GM06990 (cell line): ENCODE measurements around the gene MED16.
A peak's percentile ranks its signal among the peaks of the same experiment; 100 is the strongest.

ENCODE experiments used
- DNase-seq: peaks from one replicate; pipeline ENCODE4 v3.0.0-alpha.2; 2011; ENCODE audit not compliant: insufficient read length; ENCODE audit errors: extremely low read depth
- H3K27me3 ChIP-seq: replicated peaks from 2 replicates; pipeline ENCODE4 v1.6.0; 2011; ENCODE audit warnings: low read length; ENCODE audit not compliant: control insufficient read depth, insufficient read depth
- H3K36me3 ChIP-seq: 2 replicates; pipeline ENCODE4 v1.5.1; 2011; ENCODE audit warnings: low read length; ENCODE audit not compliant: control insufficient read depth, insufficient read depth
- H3K4me3 ChIP-seq: replicated peaks from 2 replicates; pipeline ENCODE4 v1.5.1; 2011; ENCODE audit warnings: low read depth, mild to moderate bottlenecking, control low read depth, low read length
- TF ChIP-seq, protein P1 (sequence below): IDR thresholded peaks from 2 replicates; pipeline ENCODE4 v1.5.1; 2011; ENCODE audit warnings: low read length, control low read depth, mild to moderate bottlenecking, inconsistent platforms; ENCODE audit not compliant: insufficient read depth, poor library complexity, severe bottlenecking

The MED16 gene

GRCh38 chr19:862581-863314 lies 30.2 kb downstream of the MED16 start:
- Histone ChIP-seq H3K36me3 (peaks cover 3% of the 10 kb centered on the region; the same call in 1 of the 2 replicates), H3K27me3 (no peaks in the 10 kb centered on the region), H3K4me3 (no peak overlapping the region)
- TF ChIP-seq, protein P1, sequence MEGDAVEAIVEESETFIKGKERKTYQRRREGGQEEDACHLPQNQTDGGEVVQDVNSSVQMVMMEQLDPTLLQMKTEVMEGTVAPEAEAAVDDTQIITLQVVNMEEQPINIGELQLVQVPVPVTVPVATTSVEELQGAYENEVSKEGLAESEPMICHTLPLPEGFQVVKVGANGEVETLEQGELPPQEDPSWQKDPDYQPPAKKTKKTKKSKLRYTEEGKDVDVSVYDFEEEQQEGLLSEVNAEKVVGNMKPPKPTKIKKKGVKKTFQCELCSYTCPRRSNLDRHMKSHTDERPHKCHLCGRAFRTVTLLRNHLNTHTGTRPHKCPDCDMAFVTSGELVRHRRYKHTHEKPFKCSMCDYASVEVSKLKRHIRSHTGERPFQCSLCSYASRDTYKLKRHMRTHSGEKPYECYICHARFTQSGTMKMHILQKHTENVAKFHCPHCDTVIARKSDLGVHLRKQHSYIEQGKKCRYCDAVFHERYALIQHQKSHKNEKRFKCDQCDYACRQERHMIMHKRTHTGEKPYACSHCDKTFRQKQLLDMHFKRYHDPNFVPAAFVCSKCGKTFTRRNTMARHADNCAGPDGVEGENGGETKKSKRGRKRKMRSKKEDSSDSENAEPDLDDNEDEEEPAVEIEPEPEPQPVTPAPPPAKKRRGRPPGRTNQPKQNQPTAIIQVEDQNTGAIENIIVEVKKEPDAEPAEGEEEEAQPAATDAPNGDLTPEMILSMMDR, result no peak
- DNase-seq, result peak; percentile 81

DNA sequence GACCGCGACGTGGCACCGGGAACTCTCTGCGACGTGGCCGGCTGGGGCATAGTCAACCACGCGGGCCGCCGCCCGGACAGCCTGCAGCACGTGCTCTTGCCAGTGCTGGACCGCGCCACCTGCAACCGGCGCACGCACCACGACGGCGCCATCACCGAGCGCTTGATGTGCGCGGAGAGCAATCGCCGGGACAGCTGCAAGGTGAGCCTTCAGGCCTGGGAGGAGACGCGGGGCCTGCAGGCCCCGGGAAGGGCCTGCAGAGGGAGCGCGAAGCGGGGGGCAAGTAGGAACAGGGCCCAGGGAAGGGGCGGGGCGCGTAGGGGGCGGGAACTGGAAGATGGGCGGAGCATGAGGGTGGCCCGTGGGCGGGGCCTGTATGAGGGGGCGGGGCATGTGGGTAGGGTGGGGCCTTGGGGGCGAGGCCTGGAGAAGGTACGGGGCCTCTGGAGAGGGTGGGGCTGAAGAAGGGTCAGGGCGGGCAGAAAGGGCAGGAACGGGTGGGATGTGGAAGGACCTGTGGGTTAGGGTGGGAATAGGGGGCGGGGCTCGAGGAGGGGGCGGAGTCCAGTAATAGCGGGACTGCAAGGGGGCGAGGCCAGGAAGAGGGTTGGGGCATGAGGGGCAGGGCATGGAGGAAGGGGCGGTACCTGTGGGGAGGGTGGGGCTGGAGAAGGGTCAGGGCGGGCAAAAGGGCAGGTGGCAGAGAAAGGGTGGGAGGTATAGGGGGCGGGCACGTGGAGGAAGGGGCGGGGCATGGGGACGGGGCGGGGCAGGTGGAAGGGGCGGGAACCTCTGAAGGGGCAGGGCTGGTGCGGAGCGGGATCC lies 31.0 kb downstream of the MED16 start:
- DNase-seq, result peak; percentile 75
- Histone ChIP-seq H3K4me3 (no peak overlapping the region), H3K36me3 (no peaks in the 10 kb centered on the region), H3K27me3 (no peaks in the 10 kb centered on the region)
- TF ChIP-seq, protein P1, result no peak

- no peak overlapping the region for H3K4me3 ChIP-seq
- no peak for DNase-seq
Measured at GRCh38 chr19:861141-861755, 31.7 kb downstream of the MED16 start.

DNA sequence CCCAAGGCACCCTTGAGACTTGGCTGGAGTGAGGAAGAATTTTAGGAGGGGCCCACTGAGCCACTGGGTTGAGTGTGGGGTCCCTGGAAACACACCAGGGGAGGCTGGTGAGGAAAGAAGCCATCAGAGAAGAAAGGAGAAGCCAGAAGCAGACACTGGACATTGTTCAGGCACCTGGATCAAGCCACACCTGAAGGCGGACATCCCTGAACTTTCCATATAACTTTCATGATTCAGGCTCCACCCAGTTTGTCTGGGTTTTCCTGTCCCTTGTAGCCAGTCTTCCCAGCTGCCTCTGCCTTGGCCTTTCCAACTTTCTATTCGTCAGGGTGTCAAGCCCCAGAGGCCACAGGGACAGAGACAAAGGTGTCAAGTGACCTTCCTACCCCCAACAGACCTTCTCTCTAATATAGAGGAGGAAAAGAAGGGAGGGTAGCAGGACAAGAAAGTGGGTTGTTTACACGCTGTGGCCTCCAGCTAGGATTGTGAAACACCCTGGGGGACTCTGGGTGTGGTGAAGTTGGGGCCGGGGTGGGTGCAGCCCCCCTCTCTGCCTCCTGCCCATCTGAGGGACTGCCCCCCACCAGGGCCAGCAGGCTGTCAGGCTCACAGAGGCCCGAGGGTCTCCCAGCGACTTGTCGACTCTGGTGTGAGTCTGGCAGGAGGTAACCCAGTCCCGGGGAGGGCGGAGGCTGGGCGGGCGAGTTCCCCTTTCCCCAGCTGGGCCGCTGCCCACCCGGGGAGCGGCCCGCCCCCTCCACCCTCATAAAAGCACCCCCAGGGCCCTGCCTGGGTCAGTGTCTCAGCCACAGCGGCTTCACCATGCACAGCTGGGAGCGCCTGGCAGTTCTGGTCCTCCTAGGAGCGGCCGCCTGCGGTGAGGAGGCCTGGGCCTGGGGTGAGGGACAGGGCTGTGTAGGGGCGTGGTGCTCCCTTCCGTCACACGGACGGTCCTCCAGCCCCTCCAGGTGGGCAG lies 33.8 kb downstream of the MED16 start, which contains the start of gene CFD:
CFD (plus strand) TSS at position 797 of the 976 bp plus-strand sequence; CDS start at position 823, 26 bp downstream.
- Histone ChIP-seq H3K36me3 (no peaks in the 10 kb centered on the region), H3K27me3 (no peaks in the 10 kb centered on the region), H3K4me3 (no peak within 1 kb of the TSS; the same call in 1 of the 2 replicates)
- no peak for DNase-seq
- TF ChIP-seq, protein P1, result no peak

More at GRCh38 chr19:861141-861755, 31.7 kb downstream of the MED16 start:
- Histone ChIP-seq H3K27me3 (no peaks in the 10 kb centered on the region), H3K36me3 (no peaks in the 10 kb centered on the region)
- TF ChIP-seq, protein P1, result no peak

DNA sequence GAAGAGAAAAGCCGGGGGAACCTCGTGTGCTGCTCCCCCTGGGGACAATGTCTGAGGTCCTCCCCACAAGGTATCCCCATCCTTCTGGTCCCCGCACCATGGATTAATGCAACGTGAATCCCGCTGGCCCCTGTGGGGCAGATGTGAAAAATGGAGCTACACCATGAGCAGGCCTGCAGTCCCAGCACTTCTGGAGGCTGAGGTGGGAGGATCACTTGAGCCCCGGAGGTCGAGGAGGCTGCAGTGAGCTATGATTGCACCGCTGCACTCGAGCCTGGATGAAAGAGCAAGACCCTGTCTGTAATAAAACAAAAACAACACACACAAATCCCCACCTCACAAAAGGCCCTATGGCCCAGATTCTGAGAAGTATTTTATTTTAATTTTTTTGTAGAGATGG lies 34.7 kb downstream of the MED16 start:
- no peak overlapping the region for H3K4me3 ChIP-seq
- no peak for DNase-seq
- TF ChIP-seq, protein P1, result no peak
- H3K36me3 ChIP-seq, result no peaks in the 10 kb centered on the region
- H3K27me3 ChIP-seq, result no peaks in the 10 kb centered on the region
